CD8-positive, alpha-beta memory T cell (primary cell): ENCODE measurements around the gene TMEM132E. TPM values are rescaled to one million over a fixed set of nuclear protein-coding genes. Genes with fewer than 3 reads are reported as not detected.

Experiments
- CTCF ChIA-PET: fragments of 350-600 bp; sonication (Branson Sonifier 250); formaldehyde crosslinking; loops from one replicate; lab custom pipeline; 2021; ENCODE audit warnings: antibody characterized with exemption; lab: Charles Lee
- POLR2A ChIA-PET: fragments of 350-600 bp; sonication (Branson Sonifier 250); formaldehyde crosslinking; loops from one replicate; lab custom pipeline; 2021; ENCODE audit warnings: antibody characterized with exemption; lab: Charles Lee
- DNase-seq, 5 donors: peaks; one replicate each; pipeline versions ENCODE4 v3.0.0 to v3.0.0-alpha.2; 2020 to 2022; ENCODE audit warnings: mixed read lengths in 1 of 5
- H3K27ac ChIP-seq: one replicate; pipeline ENCODE4 v1.7.0; 2013; ENCODE audit warnings: low read depth, mild to moderate bottlenecking, low read length, moderate library complexity
- H3K27me3 ChIP-seq: 2 replicates; pipeline ENCODE4 v1.7.0; 2013; ENCODE audit warnings: low read length, mild to moderate bottlenecking; ENCODE audit not compliant: insufficient read depth, poor library complexity, severe bottlenecking
- H3K36me3 ChIP-seq: 2 replicates; pipeline ENCODE4 v1.7.0; 2013; ENCODE audit warnings: mild to moderate bottlenecking, low read length, moderate library complexity; ENCODE audit not compliant: insufficient read depth
- H3K4me1 ChIP-seq: 2 replicates; pipeline ENCODE4 v1.7.0; 2013; ENCODE audit warnings: mild to moderate bottlenecking, low read length, moderate library complexity; ENCODE audit not compliant: insufficient read depth
- H3K4me3 ChIP-seq: 2 replicates; pipeline ENCODE4 v1.7.0; 2013; ENCODE audit warnings: mild to moderate bottlenecking, low read length
- H3K9me3 ChIP-seq: 2 replicates; pipeline ENCODE4 v1.7.0; 2013; ENCODE audit warnings: mild to moderate bottlenecking, low read length
- H3K27ac Mint-ChIP-seq, 8 donors: one replicate each; pipeline ENCODE4 v1.8.0; 2020 to 2021; ENCODE audit warnings: mixed read lengths in 8 of 8, mild to moderate bottlenecking in 6 of 8, inconsistent platforms in 3 of 8, moderate library complexity in 3 of 8
- H3K27me3 Mint-ChIP-seq, 2 donors: one replicate each; pipeline ENCODE4 v1.8.0; 2020 to 2021; ENCODE audit warnings: mixed read lengths in 2 of 2, mild to moderate bottlenecking in 1 of 2, moderate library complexity in 1 of 2
- H3K36me3 Mint-ChIP-seq, 3 donors: one replicate each; pipeline ENCODE4 v1.8.0; 2020 to 2021; ENCODE audit warnings: mixed read lengths in 3 of 3, inconsistent platforms in 1 of 3, mild to moderate bottlenecking in 1 of 3
- H3K4me1 Mint-ChIP-seq, 3 donors: one replicate each; pipeline ENCODE4 v1.8.0; 2020 to 2021; ENCODE audit warnings: mixed read lengths in 3 of 3, inconsistent platforms in 1 of 3, mild to moderate bottlenecking in 1 of 3
- H3K4me3 Mint-ChIP-seq, 7 donors: one replicate each; pipeline ENCODE4 v1.8.0; 2020 to 2021; ENCODE audit warnings: mixed read lengths in 7 of 7, mild to moderate bottlenecking in 6 of 7, moderate library complexity in 4 of 7, inconsistent platforms in 2 of 7
- H3K9me3 Mint-ChIP-seq, 5 donors: one replicate each; pipeline ENCODE4 v1.8.0; 2020 to 2022; ENCODE audit warnings: mixed read lengths in 5 of 5, mild to moderate bottlenecking in 3 of 5, moderate library complexity in 2 of 5, inconsistent platforms in 1 of 5
- polyA plus RNA-seq: library from polyadenylated mRNA; unstranded; fragments of 300-500 nt; fragmentation: Illumina TruSeq; gene quantifications from one replicate; pipeline ENCODE4 v1.2.3, GENCODE V29; 2021
- total RNA-seq, 2 experiments: library from RNA; stranded (reverse); gene quantifications; one replicate each; pipeline ENCODE4 v1.2.3, GENCODE V29; 2021

Gene TMEM132E
- total and polyA plus RNA-seq, 3 experiments from 2014 or later, result 0.24 TPM; not detected in 2

DNA sequence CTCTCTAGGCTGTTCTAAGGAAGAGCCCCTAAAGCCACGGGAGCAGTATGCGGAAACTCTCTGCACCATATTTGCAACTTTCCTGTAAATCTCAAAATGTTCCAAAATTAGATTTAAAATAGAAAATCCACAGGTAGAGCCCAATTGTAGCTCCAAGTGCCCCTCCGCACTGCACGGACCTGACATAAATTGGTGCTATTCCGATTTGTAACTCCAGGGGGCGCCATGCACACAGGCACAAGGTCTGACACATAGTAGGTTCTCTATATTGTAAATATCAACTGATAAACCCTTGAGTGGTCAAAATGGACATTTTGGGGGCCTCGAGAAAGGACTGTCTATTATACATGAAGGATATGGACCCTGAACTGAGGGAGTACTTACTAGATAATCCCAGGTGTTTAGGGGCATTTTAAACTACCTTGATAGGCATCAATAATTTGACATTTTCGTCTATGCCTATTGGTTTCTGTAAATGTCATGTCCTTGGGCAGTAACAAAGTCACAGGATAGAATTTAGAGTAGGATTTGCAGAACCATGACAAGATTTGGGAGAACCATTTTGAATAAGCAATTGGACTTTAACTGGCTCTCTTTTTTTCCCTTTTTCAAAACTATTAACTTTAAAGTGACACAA, 36.6 kb upstream of the TMEM132E start:
- Mint-ChIP-seq H3K27ac (peak overlapping the region in 1 of 8 donors; percentile 57), H3K4me1 (no peaks in the 10 kb centered on the region), H3K27me3 (peaks cover 23 to 60% of the 10 kb centered on the region in 2 donors), H3K9me3 (no peaks in the 10 kb centered on the region), H3K36me3 (no peaks in the 10 kb centered on the region), H3K4me3 (no peak overlapping the region)
- Histone ChIP-seq H3K27me3 (no peaks in the 10 kb centered on the region), H3K36me3 (no peaks in the 10 kb centered on the region), H3K9me3 (no peaks in the 10 kb centered on the region), H3K27ac (no peak overlapping the region), H3K4me3 (no peak overlapping the region), H3K4me1 (no peaks in the 10 kb centered on the region)
- POLR2A ChIA-PET, result no interaction called here
- DNase-seq, result peak; percentile 34 to 63 (median 40)
- CTCF ChIA-PET, result interaction anchor here (0.9 to 4.7 kb wide), 10 partner anchors 9 to 1205 kb away, joined by 3 to 36 read pairs (median 4); partner anchors contain the start of genes FNDC8 and RAD51D

- Histone ChIP-seq H3K27ac (no peak overlapping the region), H3K36me3 (no peaks in the 10 kb centered on the region), H3K27me3 (peaks cover 5% of the 10 kb centered on the region), H3K4me1 (no peaks in the 10 kb centered on the region), H3K9me3 (no peaks in the 10 kb centered on the region), H3K4me3 (no peak overlapping the region)
- H3K27ac Mint-ChIP-seq, result no peak overlapping the region
- peaks cover 26 to 60% of the 10 kb centered on the region in 2 donors for H3K27me3 Mint-ChIP-seq
- DNase-seq, result no peak
- no peaks in the 10 kb centered on the region for H3K9me3 Mint-ChIP-seq
- ChIA-PET CTCF (interaction anchor here (1.3 to 2.0 kb wide), 2 partner anchors 90 to 572 kb away, joined by 4 to 5 read pairs; partner anchors contain the start of gene RAD51D), POLR2A (no interaction called here)
- no peaks in the 10 kb centered on the region for H3K4me1 Mint-ChIP-seq
- H3K36me3 Mint-ChIP-seq, result no peaks in the 10 kb centered on the region
- no peak overlapping the region for H3K4me3 Mint-ChIP-seq
Observed at GRCh38 chr17:34547453-34548063, 31.8 kb upstream of the TMEM132E start.

- no peak overlapping the region for H3K27ac Mint-ChIP-seq
- no peaks in the 10 kb centered on the region for H3K36me3 Mint-ChIP-seq
- H3K27me3 Mint-ChIP-seq, result peaks cover 16 to 64% of the 10 kb centered on the region in 2 donors
- H3K9me3 Mint-ChIP-seq, result no peaks in the 10 kb centered on the region
- ChIA-PET CTCF (no interaction called here), POLR2A (no interaction called here)
- Histone ChIP-seq H3K4me1 (no peaks in the 10 kb centered on the region), H3K36me3 (no peaks in the 10 kb centered on the region), H3K4me3 (no peak overlapping the region), H3K27ac (no peak overlapping the region), H3K27me3 (peaks cover 5% of the 10 kb centered on the region), H3K9me3 (no peaks in the 10 kb centered on the region)
- no peak overlapping the region for H3K4me3 Mint-ChIP-seq
- DNase-seq, result no peak
- H3K4me1 Mint-ChIP-seq, result no peaks in the 10 kb centered on the region
Observed at GRCh38 chr17:34549966-34550365, 29.4 kb upstream of the TMEM132E start.

DNA sequence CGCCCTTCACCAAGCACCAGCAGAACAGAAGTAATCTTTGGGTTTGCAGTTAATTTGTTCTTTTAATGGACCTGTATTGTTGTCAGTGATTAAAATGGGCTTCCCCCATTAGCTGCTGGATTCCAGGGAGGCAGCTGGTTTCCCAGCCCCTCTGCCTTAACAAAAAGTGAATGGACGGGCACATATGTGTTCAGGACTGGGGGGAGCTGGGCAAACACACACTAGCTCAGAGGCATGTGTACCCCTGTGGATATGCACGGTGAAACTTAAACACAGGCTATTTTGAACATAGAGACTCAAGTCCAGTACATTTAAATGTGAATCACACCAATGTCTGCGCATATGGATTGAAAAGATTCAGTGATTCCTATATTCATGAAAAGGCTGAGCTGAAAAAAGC, 25.5 kb upstream of the TMEM132E start:
- no peak overlapping the region for H3K27ac Mint-ChIP-seq
- no peak for DNase-seq
- H3K4me1 Mint-ChIP-seq, result no peaks in the 10 kb centered on the region
- H3K4me3 Mint-ChIP-seq, result no peak overlapping the region
- ChIA-PET POLR2A (no interaction called here), CTCF (interaction anchor here (0.9 to 1.4 kb wide), 2 partner anchors 84 to 566 kb away, joined by 3 to 4 read pairs; no protein-coding TSS in a partner anchor)
- no peaks in the 10 kb centered on the region for H3K9me3 Mint-ChIP-seq
- Histone ChIP-seq H3K9me3 (no peaks in the 10 kb centered on the region), H3K4me3 (no peak overlapping the region), H3K4me1 (no peaks in the 10 kb centered on the region), H3K27me3 (peaks cover 5% of the 10 kb centered on the region), H3K27ac (no peak overlapping the region), H3K36me3 (no peaks in the 10 kb centered on the region)
- no peaks in the 10 kb centered on the region for H3K36me3 Mint-ChIP-seq
- peaks cover 11 to 50% of the 10 kb centered on the region in 2 donors for H3K27me3 Mint-ChIP-seq

- Mint-ChIP-seq H3K9me3 (no peaks in the 10 kb centered on the region), H3K4me1 (no peaks in the 10 kb centered on the region), H3K4me3 (no peak overlapping the region), H3K36me3 (no peaks in the 10 kb centered on the region), H3K27me3 (peaks cover 2 to 32% of the 10 kb centered on the region in 2 donors), H3K27ac (no peak overlapping the region)
- Histone ChIP-seq H3K36me3 (no peaks in the 10 kb centered on the region), H3K4me3 (no peak overlapping the region), H3K4me1 (no peaks in the 10 kb centered on the region), H3K27me3 (no peaks in the 10 kb centered on the region), H3K27ac (no peak overlapping the region), H3K9me3 (no peaks in the 10 kb centered on the region)
- POLR2A ChIA-PET, result no interaction called here
- no peak for DNase-seq
- CTCF ChIA-PET, result interaction anchor here (1.2 kb wide), 1 partner anchor 13 kb away, joined by 3 read pairs; no protein-coding TSS in a partner anchor
Observed at GRCh38 chr17:34556384-34556783, 23.0 kb upstream of the TMEM132E start.

DNA sequence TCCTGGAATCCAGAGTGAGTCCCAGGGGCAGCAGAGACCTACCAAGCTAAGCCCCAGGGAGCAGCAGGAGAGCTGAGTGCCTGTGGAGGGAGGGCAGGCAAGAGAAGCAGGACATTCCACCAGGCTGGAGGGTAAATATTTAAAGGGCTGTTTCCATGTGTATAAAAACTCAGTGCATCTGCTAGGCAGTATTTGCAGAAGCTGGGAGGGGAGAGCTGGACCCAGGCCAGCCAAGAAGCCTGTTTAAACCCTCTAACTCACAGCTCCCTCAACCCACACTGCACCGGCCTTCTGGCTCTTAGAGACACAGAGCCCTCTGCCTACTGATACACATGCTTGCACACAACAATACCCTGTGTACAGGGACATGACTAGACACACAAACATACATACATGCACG, 22.5 kb upstream of the TMEM132E start:
- H3K4me3 ChIP-seq, result no peak overlapping the region
- Mint-ChIP-seq H3K36me3 (no peaks in the 10 kb centered on the region), H3K9me3 (no peaks in the 10 kb centered on the region), H3K4me1 (no peaks in the 10 kb centered on the region), H3K27me3 (peaks cover 3 to 28% of the 10 kb centered on the region in 2 donors), H3K4me3 (no peak overlapping the region), H3K27ac (no peak overlapping the region)
- H3K4me1 ChIP-seq, result no peaks in the 10 kb centered on the region
- no peak overlapping the region for H3K27ac ChIP-seq
- H3K36me3 ChIP-seq, result no peaks in the 10 kb centered on the region
- CTCF ChIA-PET, result interaction anchor here (1.2 kb wide), 1 partner anchor 13 kb away, joined by 3 read pairs; no protein-coding TSS in a partner anchor
- H3K27me3 ChIP-seq, result no peaks in the 10 kb centered on the region
- POLR2A ChIA-PET, result no interaction called here
- H3K9me3 ChIP-seq, result no peaks in the 10 kb centered on the region
- no peak for DNase-seq

DNA sequence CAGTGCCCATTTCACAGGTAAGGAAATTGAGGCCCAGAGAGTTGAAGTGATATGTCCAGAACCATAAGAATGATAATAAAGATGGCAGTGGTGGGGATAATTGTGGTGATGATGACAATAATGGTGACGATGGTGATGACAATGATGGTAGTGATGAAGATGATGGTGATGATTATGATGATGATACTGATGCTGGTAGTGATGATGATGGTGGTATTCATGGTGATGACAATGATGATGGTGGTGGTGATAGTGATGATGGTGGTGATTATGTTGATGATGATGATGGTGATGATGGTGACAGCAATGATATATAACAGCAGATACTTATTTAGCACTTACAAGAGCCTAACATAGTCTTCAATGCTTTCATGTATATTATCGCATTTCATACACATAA, 18.1 kb upstream of the TMEM132E start:
- H3K4me3 Mint-ChIP-seq, result no peak overlapping the region
- DNase-seq, result no peak
- no peak overlapping the region for H3K27ac Mint-ChIP-seq
- Histone ChIP-seq H3K9me3 (no peaks in the 10 kb centered on the region), H3K4me3 (no peak overlapping the region), H3K4me1 (no peaks in the 10 kb centered on the region), H3K27me3 (peaks cover 8% of the 10 kb centered on the region), H3K36me3 (no peaks in the 10 kb centered on the region), H3K27ac (no peak overlapping the region)
- ChIA-PET CTCF (no interaction called here), POLR2A (no interaction called here)
- no peaks in the 10 kb centered on the region for H3K9me3 Mint-ChIP-seq
- H3K4me1 Mint-ChIP-seq, result no peaks in the 10 kb centered on the region
- peaks cover 12 to 17% of the 10 kb centered on the region in 2 donors for H3K27me3 Mint-ChIP-seq
- H3K36me3 Mint-ChIP-seq, result no peaks in the 10 kb centered on the region

GRCh38 chr17:34562387-34562786, 17.0 kb upstream of the TMEM132E start:
- Mint-ChIP-seq H3K4me3 (no peak overlapping the region), H3K36me3 (no peaks in the 10 kb centered on the region), H3K9me3 (no peaks in the 10 kb centered on the region), H3K27ac (no peak overlapping the region), H3K4me1 (no peaks in the 10 kb centered on the region), H3K27me3 (peaks cover 12 to 17% of the 10 kb centered on the region in 2 donors)
- peak in 1 of 5 donors; percentile 11 for DNase-seq
- POLR2A ChIA-PET, result no interaction called here
- Histone ChIP-seq H3K36me3 (no peaks in the 10 kb centered on the region), H3K9me3 (no peaks in the 10 kb centered on the region), H3K27me3 (peaks cover 8% of the 10 kb centered on the region), H3K4me3 (no peak overlapping the region), H3K4me1 (no peaks in the 10 kb centered on the region), H3K27ac (no peak overlapping the region)
- CTCF ChIA-PET, result no interaction called here
